Liver (tissue), 9 donors: ENCODE data around the gene GPD1L. TPM values are rescaled to one million over a fixed set of nuclear protein-coding genes. Genes with fewer than 3 reads are reported as not detected.

ENCODE experiments used
- DNase-seq: peaks from one replicate; pipeline ENCODE4 v3.0.0-alpha.2; 2017; ENCODE audit warnings: low spot score
- H3K27ac ChIP-seq, 2 donors: one replicate each; pipeline ENCODE4 v1.7.0; 2013; ENCODE audit warnings: inconsistent platforms in 2 of 2, low read length in 2 of 2, control low read depth in 1 of 2, low read depth in 1 of 2, mild to moderate bottlenecking in 1 of 2
- H3K27me3 ChIP-seq, 4 donors: one replicate each; pipeline versions ENCODE4 v1.6.1 to v1.7.0; 2013; ENCODE audit warnings: low read length in 3 of 4, inconsistent platforms in 1 of 4, mild to moderate bottlenecking in 1 of 4, moderate library complexity in 1 of 4; ENCODE audit not compliant: control insufficient read depth in 4 of 4, insufficient read depth in 4 of 4
- H3K36me3 ChIP-seq, 4 donors: one replicate each; pipeline versions ENCODE4 v1.6.1 to v1.7.0; 2013; ENCODE audit warnings: low read length in 3 of 4, mild to moderate bottlenecking in 3 of 4, low read depth in 1 of 4, moderate library complexity in 1 of 4; ENCODE audit not compliant: control insufficient read depth in 4 of 4, insufficient read depth in 3 of 4
- H3K4me1 ChIP-seq, 4 donors: one replicate each; pipeline versions ENCODE4 v1.6.1 to v1.7.0; 2013; ENCODE audit warnings: low read length in 3 of 4, mild to moderate bottlenecking in 3 of 4, moderate library complexity in 1 of 4; ENCODE audit not compliant: control insufficient read depth in 4 of 4, insufficient read depth in 4 of 4
- H3K4me3 ChIP-seq, 3 donors: one replicate each; pipeline versions ENCODE4 v1.6.1 to v1.7.0; 2013; ENCODE audit warnings: low read length in 3 of 3, control low read depth in 1 of 3, low read depth in 1 of 3, mild to moderate bottlenecking in 1 of 3
- H3K9ac ChIP-seq, 2 donors: one replicate each; pipeline ENCODE4 v1.7.0; 2013; ENCODE audit warnings: low read length in 2 of 2, mild to moderate bottlenecking in 2 of 2, moderate library complexity in 2 of 2, control low read depth in 1 of 2, low read depth in 1 of 2
- H3K9me3 ChIP-seq, 4 donors: one replicate each; pipeline versions ENCODE4 v1.6.1 to v1.7.0; 2013; ENCODE audit warnings: low read length in 3 of 4; ENCODE audit not compliant: control insufficient read depth in 4 of 4
- EGR1 ChIP-seq, 2 donors: IDR thresholded peaks; 2 replicates each; pipeline ENCODE4 v1.6.1; 2016 to 2018; ENCODE audit warnings: antibody characterized with exemption in 2 of 2, low read depth in 2 of 2
- FOXA1 ChIP-seq: IDR thresholded peaks from 2 replicates; pipeline ENCODE4 v1.6.1; 2016; ENCODE audit warnings: antibody characterized with exemption
- FOXA2 ChIP-seq: IDR thresholded peaks from 2 replicates; pipeline ENCODE4 v1.6.1; 2016; ENCODE audit warnings: antibody characterized with exemption
- GABPA ChIP-seq, 2 donors: IDR thresholded peaks in 1 of 2; conservative IDR thresholded peaks in 1 of 2; 2 replicates each; pipeline ENCODE4 v1.6.1; 2016; ENCODE audit warnings: antibody characterized with exemption in 2 of 2, mild to moderate bottlenecking in 1 of 2, moderate library complexity in 1 of 2
- HNF4A ChIP-seq, 2 donors: conservative IDR thresholded peaks; 2 replicates each; pipeline ENCODE4 v1.6.1; 2016; ENCODE audit warnings: antibody characterized with exemption in 2 of 2, mild to moderate bottlenecking in 2 of 2
- HNF4G ChIP-seq: IDR thresholded peaks from 2 replicates; pipeline ENCODE4 v1.6.1; 2016; ENCODE audit warnings: antibody characterized with exemption
- JUND ChIP-seq, 2 donors: IDR thresholded peaks; 2 replicates each; pipeline ENCODE4 v1.6.1; 2016; ENCODE audit warnings: antibody characterized with exemption in 2 of 2
- NR2F2 ChIP-seq: IDR thresholded peaks from 2 replicates; pipeline ENCODE4 v1.6.1; 2016; ENCODE audit warnings: antibody characterized with exemption
- RAD21 ChIP-seq, 2 donors: IDR thresholded peaks; 2 replicates each; pipeline ENCODE4 v1.6.1; 2016; ENCODE audit warnings: antibody characterized with exemption in 2 of 2, mild to moderate bottlenecking in 2 of 2
- RXRA ChIP-seq, 2 donors: IDR thresholded peaks; 2 replicates each; pipeline ENCODE4 v1.6.1; 2017 to 2018; ENCODE audit warnings: antibody characterized with exemption in 2 of 2, mild to moderate bottlenecking in 1 of 2
- SP1 ChIP-seq: IDR thresholded peaks from 2 replicates; pipeline ENCODE4 v1.6.1; 2018; ENCODE audit warnings: antibody characterized with exemption, mild to moderate bottlenecking
- TAF1 ChIP-seq: conservative IDR thresholded peaks from 2 replicates; pipeline ENCODE4 v1.6.1; 2016; ENCODE audit warnings: antibody characterized with exemption, mild to moderate bottlenecking
- YY1 ChIP-seq: IDR thresholded peaks from 2 replicates; pipeline ENCODE4 v1.6.1; 2016; ENCODE audit warnings: antibody characterized with exemption, mild to moderate bottlenecking
- WGBS: extraction: QIAGEN DNeasy Blood & Tissue Kit; methylation state at CpG from one replicate; pipeline ENCODE4 v1.1.7; 2013; 5-methylcytosine and 5-hydroxymethylcytosine counted together
- polyA plus RNA-seq, 2 donors: library from polyadenylated mRNA; stranded (reverse) in 1 of 2; unstranded in 1 of 2; fragments of 200-250 nt in 1 of 2; fragments of >200 nt in 1 of 2; fragmentation: Nextera tagmentation in 1 of 2; extraction: Ambion mirVana in 1 of 2; gene quantifications; one replicate each; pipeline versions ENCODE4 v1.2.1 to v1.2.3, GENCODE V29; 2013 to 2015
- total RNA-seq, 2 donors: library from RNA; depleted of rRNA; stranded (reverse); fragments of >200 nt; gene quantifications; one replicate each; pipeline ENCODE4 v1.2.3, GENCODE V29; 2014
- TF ChIP-seq, protein P1 (sequence below): IDR thresholded peaks from 2 replicates; pipeline ENCODE4 v1.6.1; 2016; ENCODE audit warnings: antibody characterized with exemption
- TF ChIP-seq, protein P2 (sequence below): IDR thresholded peaks from 2 replicates; pipeline ENCODE4 v1.6.1; 2016; ENCODE audit warnings: antibody characterized with exemption, mild to moderate bottlenecking
- TF ChIP-seq, protein P3 (sequence below): IDR thresholded peaks from 2 replicates; pipeline ENCODE4 v1.6.1; 2016; ENCODE audit warnings: antibody characterized with exemption
- TF ChIP-seq, protein P4 (sequence below): fragments of 150-350 bp; IDR thresholded peaks from 2 replicates; pipeline ENCODE4 v1.5.1; 2017; ENCODE audit warnings: improper control_type of control experiment, low read depth, low read length; ENCODE audit not compliant: missing input control
- TF ChIP-seq, protein P5 (sequence below): IDR thresholded peaks from 2 replicates; pipeline ENCODE4 v1.6.1; 2016; ENCODE audit warnings: antibody characterized with exemption
- donor health status: healthy.
- donor health status: healthy.
- donor health status: healthy.
- donor health status: healthy.
- donor health status: healthy.

Gene GPD1L
- total and polyA plus RNA-seq, 4 donors: 1.4 to 5.0 (median 3.1) TPM

DNA sequence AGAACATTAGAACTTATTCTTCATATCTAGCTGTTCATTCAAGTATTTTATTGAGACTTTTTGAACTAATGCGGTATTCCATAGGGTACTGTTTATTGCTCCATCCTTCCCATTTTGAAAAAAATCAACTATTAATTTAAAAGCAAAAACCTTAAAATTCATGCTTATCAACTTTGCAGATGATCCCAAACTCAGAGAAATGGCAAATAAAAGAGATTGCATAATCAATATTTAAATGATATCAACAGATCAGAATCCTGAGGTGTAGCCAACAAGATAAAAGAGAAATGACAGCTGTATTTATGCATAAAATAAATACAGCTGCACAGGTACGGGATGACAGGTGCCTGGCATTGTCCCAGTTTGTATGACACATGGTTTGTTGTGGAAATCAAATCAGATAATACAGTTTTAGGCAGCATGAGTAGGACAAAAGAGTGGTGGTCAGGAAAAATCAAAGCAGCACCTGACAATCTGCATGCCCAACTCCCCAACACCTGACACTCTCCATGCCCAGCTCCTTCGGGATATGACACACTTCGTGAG is 89.6 kb downstream of the GPD1L start:
- 74% methylated on average over 4 of the region's 4 CpGs for WGBS
- Histone ChIP-seq H3K4me3 (no peak overlapping the region), H3K9ac (no peak overlapping the region), H3K36me3 (no peaks in the 10 kb centered on the region), H3K4me1 (no peaks in the 10 kb centered on the region), H3K9me3 (no peaks in the 10 kb centered on the region), H3K27me3 (no peaks in the 10 kb centered on the region), H3K27ac (no peak overlapping the region)
- DNase-seq: no peak
- TF ChIP-seq HNF4A (conservative IDR thresholded peaks at IDR 0.05) (no peak), SP1 (no peak), RXRA (IDR thresholded peaks at IDR 0.05) (no peak), HNF4G (no peak), FOXA2 (no peak)
- TF ChIP-seq, protein P1, sequence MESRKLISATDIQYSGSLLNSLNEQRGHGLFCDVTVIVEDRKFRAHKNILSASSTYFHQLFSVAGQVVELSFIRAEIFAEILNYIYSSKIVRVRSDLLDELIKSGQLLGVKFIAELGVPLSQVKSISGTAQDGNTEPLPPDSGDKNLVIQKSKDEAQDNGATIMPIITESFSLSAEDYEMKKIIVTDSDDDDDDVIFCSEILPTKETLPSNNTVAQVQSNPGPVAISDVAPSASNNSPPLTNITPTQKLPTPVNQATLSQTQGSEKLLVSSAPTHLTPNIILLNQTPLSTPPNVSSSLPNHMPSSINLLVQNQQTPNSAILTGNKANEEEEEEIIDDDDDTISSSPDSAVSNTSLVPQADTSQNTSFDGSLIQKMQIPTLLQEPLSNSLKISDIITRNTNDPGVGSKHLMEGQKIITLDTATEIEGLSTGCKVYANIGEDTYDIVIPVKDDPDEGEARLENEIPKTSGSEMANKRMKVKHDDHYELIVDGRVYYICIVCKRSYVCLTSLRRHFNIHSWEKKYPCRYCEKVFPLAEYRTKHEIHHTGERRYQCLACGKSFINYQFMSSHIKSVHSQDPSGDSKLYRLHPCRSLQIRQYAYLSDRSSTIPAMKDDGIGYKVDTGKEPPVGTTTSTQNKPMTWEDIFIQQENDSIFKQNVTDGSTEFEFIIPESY: no peak
- TF ChIP-seq, protein P2, sequence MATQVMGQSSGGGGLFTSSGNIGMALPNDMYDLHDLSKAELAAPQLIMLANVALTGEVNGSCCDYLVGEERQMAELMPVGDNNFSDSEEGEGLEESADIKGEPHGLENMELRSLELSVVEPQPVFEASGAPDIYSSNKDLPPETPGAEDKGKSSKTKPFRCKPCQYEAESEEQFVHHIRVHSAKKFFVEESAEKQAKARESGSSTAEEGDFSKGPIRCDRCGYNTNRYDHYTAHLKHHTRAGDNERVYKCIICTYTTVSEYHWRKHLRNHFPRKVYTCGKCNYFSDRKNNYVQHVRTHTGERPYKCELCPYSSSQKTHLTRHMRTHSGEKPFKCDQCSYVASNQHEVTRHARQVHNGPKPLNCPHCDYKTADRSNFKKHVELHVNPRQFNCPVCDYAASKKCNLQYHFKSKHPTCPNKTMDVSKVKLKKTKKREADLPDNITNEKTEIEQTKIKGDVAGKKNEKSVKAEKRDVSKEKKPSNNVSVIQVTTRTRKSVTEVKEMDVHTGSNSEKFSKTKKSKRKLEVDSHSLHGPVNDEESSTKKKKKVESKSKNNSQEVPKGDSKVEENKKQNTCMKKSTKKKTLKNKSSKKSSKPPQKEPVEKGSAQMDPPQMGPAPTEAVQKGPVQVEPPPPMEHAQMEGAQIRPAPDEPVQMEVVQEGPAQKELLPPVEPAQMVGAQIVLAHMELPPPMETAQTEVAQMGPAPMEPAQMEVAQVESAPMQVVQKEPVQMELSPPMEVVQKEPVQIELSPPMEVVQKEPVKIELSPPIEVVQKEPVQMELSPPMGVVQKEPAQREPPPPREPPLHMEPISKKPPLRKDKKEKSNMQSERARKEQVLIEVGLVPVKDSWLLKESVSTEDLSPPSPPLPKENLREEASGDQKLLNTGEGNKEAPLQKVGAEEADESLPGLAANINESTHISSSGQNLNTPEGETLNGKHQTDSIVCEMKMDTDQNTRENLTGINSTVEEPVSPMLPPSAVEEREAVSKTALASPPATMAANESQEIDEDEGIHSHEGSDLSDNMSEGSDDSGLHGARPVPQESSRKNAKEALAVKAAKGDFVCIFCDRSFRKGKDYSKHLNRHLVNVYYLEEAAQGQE: no peak

DNA sequence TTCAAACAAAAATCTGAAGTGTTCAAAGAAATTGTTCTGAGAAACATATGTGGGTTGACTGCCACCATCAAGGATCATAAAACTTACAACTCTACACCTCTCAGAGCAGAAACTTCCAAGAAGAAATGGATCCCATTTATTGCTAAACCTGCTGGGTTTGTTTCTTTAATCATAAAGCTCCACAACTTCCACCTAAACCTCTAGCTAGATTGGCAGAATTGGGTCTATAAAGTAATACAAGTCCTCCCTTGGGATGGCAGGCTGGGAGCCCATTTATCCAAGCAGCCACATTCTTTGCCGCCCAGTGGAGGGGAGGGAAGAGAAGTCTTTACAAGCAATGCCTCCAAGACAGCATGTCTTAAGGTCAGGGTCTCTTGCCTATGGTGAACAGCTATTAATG is 91.6 kb downstream of the GPD1L start:
- Histone ChIP-seq H3K27ac (no peak overlapping the region), H3K9ac (no peak overlapping the region), H3K27me3 (no peaks in the 10 kb centered on the region), H3K9me3 (no peaks in the 10 kb centered on the region), H3K36me3 (no peaks in the 10 kb centered on the region), H3K4me3 (no peak overlapping the region), H3K4me1 (no peaks in the 10 kb centered on the region)
- TF ChIP-seq FOXA2 (no peak), EGR1 (IDR thresholded peaks at IDR 0.05; ENCODE audit: low read depth in 2 of 2) (no peak), HNF4G (no peak), HNF4A (conservative IDR thresholded peaks at IDR 0.05) (no peak), TAF1 (no peak), JUND (IDR thresholded peaks at IDR 0.05) (no peak), SP1 (no peak), GABPA (IDR thresholded peaks at IDR 0.05 in 1 of 2, conservative IDR thresholded peaks at IDR 0.05 in 1 of 2) (no peak), RAD21 (IDR thresholded peaks at IDR 0.05) (no peak), NR2F2 (no peak), RXRA (IDR thresholded peaks at IDR 0.05) (no peak), FOXA1 (no peak), YY1 (no peak)
- TF ChIP-seq, protein P1: no peak
- TF ChIP-seq, protein P3, sequence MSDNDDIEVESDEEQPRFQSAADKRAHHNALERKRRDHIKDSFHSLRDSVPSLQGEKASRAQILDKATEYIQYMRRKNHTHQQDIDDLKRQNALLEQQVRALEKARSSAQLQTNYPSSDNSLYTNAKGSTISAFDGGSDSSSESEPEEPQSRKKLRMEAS: no peak
- TF ChIP-seq, protein P2: no peak
- TF ChIP-seq, protein P4, sequence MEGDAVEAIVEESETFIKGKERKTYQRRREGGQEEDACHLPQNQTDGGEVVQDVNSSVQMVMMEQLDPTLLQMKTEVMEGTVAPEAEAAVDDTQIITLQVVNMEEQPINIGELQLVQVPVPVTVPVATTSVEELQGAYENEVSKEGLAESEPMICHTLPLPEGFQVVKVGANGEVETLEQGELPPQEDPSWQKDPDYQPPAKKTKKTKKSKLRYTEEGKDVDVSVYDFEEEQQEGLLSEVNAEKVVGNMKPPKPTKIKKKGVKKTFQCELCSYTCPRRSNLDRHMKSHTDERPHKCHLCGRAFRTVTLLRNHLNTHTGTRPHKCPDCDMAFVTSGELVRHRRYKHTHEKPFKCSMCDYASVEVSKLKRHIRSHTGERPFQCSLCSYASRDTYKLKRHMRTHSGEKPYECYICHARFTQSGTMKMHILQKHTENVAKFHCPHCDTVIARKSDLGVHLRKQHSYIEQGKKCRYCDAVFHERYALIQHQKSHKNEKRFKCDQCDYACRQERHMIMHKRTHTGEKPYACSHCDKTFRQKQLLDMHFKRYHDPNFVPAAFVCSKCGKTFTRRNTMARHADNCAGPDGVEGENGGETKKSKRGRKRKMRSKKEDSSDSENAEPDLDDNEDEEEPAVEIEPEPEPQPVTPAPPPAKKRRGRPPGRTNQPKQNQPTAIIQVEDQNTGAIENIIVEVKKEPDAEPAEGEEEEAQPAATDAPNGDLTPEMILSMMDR: no peak
- TF ChIP-seq, protein P5, sequence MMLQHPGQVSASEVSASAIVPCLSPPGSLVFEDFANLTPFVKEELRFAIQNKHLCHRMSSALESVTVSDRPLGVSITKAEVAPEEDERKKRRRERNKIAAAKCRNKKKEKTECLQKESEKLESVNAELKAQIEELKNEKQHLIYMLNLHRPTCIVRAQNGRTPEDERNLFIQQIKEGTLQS: no peak
- WGBS: 100% methylated on average over 1 of the region's 1 CpG
- no peak for DNase-seq
